Measurements from ENCODE around the gene DIRAS1. TPM values are rescaled to one million over a fixed set of nuclear protein-coding genes. Genes with fewer than 3 reads are reported as not detected.

Gene DIRAS1
- total and polyA plus RNA-seq, 2 donors (not counting 3 experiments of a cell fraction or from before 2014, with no cell fraction given): 0.09 to 0.17 TPM

GRCh38 chr19:2732883-2733282 is 11.7 kb upstream of the DIRAS1 start:
- Histone ChIP-seq H2AFZ (ENCODE audit: low read depth, low read length) (no peak overlapping the region), H3K79me2 (ENCODE audit: control insufficient read depth, insufficient read depth, low read length) (no peaks in the 10 kb centered on the region), H3K9me1 (replicated peaks; ENCODE audit: control insufficient read depth, extremely low read depth, insufficient read depth, low read length) (no peaks in the 10 kb centered on the region), H3K9ac (replicated peaks; ENCODE audit: extremely low read depth, insufficient read depth, low read length) (no peak overlapping the region), H3K27me3 (ENCODE audit: control insufficient read depth in 2 of 2, insufficient read depth in 2 of 2, low read length in 2 of 2) (no peaks in the 10 kb centered on the region), H4K20me1 (replicated peaks; ENCODE audit: control insufficient read depth, extremely low read depth, insufficient read depth, low read length) (no peaks in the 10 kb centered on the region), H3K4me2 (ENCODE audit: insufficient read depth, low read length) (no peak overlapping the region), H3K36me3 (ENCODE audit: control insufficient read depth in 2 of 2, extremely low read depth in 1 of 2, insufficient read depth in 2 of 2, low read length in 2 of 2) (peaks cover 0 to 9% of the 10 kb centered on the region in 2 experiments), H3K4me1 (ENCODE audit: control insufficient read depth, extremely low read depth, insufficient read depth, low read length) (no peaks in the 10 kb centered on the region), H3K4me3 (replicated peaks in 1 of 3; ENCODE audit: insufficient read depth in 1 of 3, low read depth in 1 of 3, low read length in 3 of 3) (no peak overlapping the region), H3K9me3 (replicated peaks; ENCODE audit: control insufficient read depth, insufficient read depth, low read length) (no peaks in the 10 kb centered on the region), H3K27ac (ENCODE audit: insufficient read depth, low read depth, low read length) (no peak overlapping the region)
- FAIRE-seq (no peak), DNase-seq (ENCODE audit: low read depth, low spot score) (no peak)
- POLR2A ChIA-PET: interaction anchor here (0.6 kb wide), 1 partner anchor 852 kb away, joined by 8 read pairs; the partner anchor contains the start of gene GIPC3
- intact Hi-C loops (cut with micrococcal nuclease) (no loop called here), dilution Hi-C loops (cut with MboI; ENCODE audit: extremely low pct_ligation_motif_present, low sequenced_read_pairs) (no loop called here)
- no TSS peak for BruUV-seq (replicated peaks)
- CTCF ChIA-PET: no interaction called here
- no peak for TF ChIP-seq FOS (IDR thresholded peaks at IDR 0.05; ENCODE audit: borderline replicate concordance, insufficient read depth, low read length)
- no peak for TF ChIP-seq POLR2AphosphoS5 (IDR thresholded peaks at IDR 0.05; ENCODE audit: insufficient read depth, low read depth, low read length)
- no peak for TF ChIP-seq JUN (IDR thresholded peaks at IDR 0.05; ENCODE audit: borderline replicate concordance, insufficient read depth, insufficient read length, low read depth)
- TF ChIP-seq POLR2A (IDR thresholded peaks at IDR 0.05; ENCODE audit: low read depth, low read length): no peak
- TF ChIP-seq MAX (IDR thresholded peaks at IDR 0.05; ENCODE audit: insufficient read depth, insufficient read length): no peak
- no peak for TF ChIP-seq GATA2 (IDR thresholded peaks at IDR 0.05; ENCODE audit: insufficient read depth, insufficient read length, low read depth, low read length)
- no peak for TF ChIP-seq CTCF (IDR thresholded peaks at IDR 0.05; ENCODE audit: extremely low read depth in 1 of 2, insufficient read depth in 1 of 2, low read depth in 1 of 2, low read length in 2 of 2)
- no peak for TF ChIP-seq MYC (IDR thresholded peaks at IDR 0.05; ENCODE audit: low read depth, low read length)
- TF ChIP-seq EZH2 (IDR thresholded peaks at IDR 0.05; ENCODE audit: borderline replicate concordance, low read depth, low read length, severe bottlenecking): no peak
